ENCODE data around the gene CDC42BPB.
"Not testable (repeated sequence)": the region's sequence is repeated elsewhere in the genome, so short reads cannot be mapped to it uniquely, and the experiment has no call there.

Gene CDC42BPB

GRCh38 chr14:103045371-103045869 lies 11.9 kb downstream of the CDC42BPB start:
- FAIRE-seq: no peak

GRCh38 chr14:103043257-103044015 lies 13.9 kb downstream of the CDC42BPB start:
- FAIRE-seq: no peak

- no peak for FAIRE-seq
Measured at GRCh38 chr14:103041464-103041863, 15.9 kb downstream of the CDC42BPB start.

- FAIRE-seq: no peak
Measured at GRCh38 chr14:103033681-103034096, 23.7 kb downstream of the CDC42BPB start.

GRCh38 chr14:103031956-103032355 lies 25.4 kb downstream of the CDC42BPB start:
- no peak for FAIRE-seq

GRCh38 chr14:103031566-103031911 lies 25.8 kb downstream of the CDC42BPB start:
- no peak for FAIRE-seq

GRCh38 chr14:103030741-103031565 lies 26.4 kb downstream of the CDC42BPB start:
- peak; percentile 88 for FAIRE-seq

GRCh38 chr14:103029936-103030335 lies 27.4 kb downstream of the CDC42BPB start:
- FAIRE-seq: no peak

- FAIRE-seq: no peak
Measured at GRCh38 chr14:103028772-103029171, 28.6 kb downstream of the CDC42BPB start.

GRCh38 chr14:103028161-103028767 lies 29.1 kb downstream of the CDC42BPB start:
- FAIRE-seq: no peak

- no peak for FAIRE-seq
Measured at GRCh38 chr14:103027451-103027850, 29.9 kb downstream of the CDC42BPB start.

- FAIRE-seq: no peak
Measured at GRCh38 chr14:103026988-103027387, 30.4 kb downstream of the CDC42BPB start.

- FAIRE-seq: not testable (repeated sequence)
Measured at GRCh38 chr14:103026196-103026595, 31.2 kb downstream of the CDC42BPB start.

GRCh38 chr14:103023881-103024473 lies 33.4 kb downstream of the CDC42BPB start:
- FAIRE-seq: no peak

- no peak for FAIRE-seq
Measured at GRCh38 chr14:103022685-103023044, 34.7 kb downstream of the CDC42BPB start.

GRCh38 chr14:103022002-103022684 lies 35.2 kb downstream of the CDC42BPB start:
- no peak for FAIRE-seq

GRCh38 chr14:103021684-103022001 lies 35.7 kb downstream of the CDC42BPB start:
- FAIRE-seq: no peak

- FAIRE-seq: no peak
Measured at GRCh38 chr14:103020271-103021170, 36.8 kb downstream of the CDC42BPB start.

- FAIRE-seq: no peak
Measured at GRCh38 chr14:103019826-103020225, 37.5 kb downstream of the CDC42BPB start.

- FAIRE-seq: no peak
Measured at GRCh38 chr14:103019236-103019635, 38.1 kb downstream of the CDC42BPB start.

- FAIRE-seq: no peak
Measured at GRCh38 chr14:103016594-103016993, 40.8 kb downstream of the CDC42BPB start.

GRCh38 chr14:103016071-103016470 lies 41.3 kb downstream of the CDC42BPB start:
- FAIRE-seq: no peak

Data from endometrium (tissue), 2 donors.